Ovary (tissue), 3 donors: ENCODE data around the gene SLFN12.

Experiments used
- POLR2A ChIP-seq: fragments of 450-650 bp; IDR thresholded peaks from one replicate; pipeline ENCODE4 v1.6.1; 2017; ENCODE audit warnings: antibody characterized with exemption, mild to moderate bottlenecking, moderate library complexity
- TF ChIP-seq, protein P1 (sequence below), 3 donors: fragments of 450-650 bp in 2 of 3; fragments of 200-600 bp in 1 of 3; IDR thresholded peaks; one replicate each; pipeline versions ENCODE4 v1.5.1 to v1.8.0; 2016 to 2022; ENCODE audit warnings: antibody characterized with exemption in 3 of 3, mild to moderate bottlenecking in 1 of 3
- donor health status: DM: no; HTN: no; CAD: no.

DNA sequence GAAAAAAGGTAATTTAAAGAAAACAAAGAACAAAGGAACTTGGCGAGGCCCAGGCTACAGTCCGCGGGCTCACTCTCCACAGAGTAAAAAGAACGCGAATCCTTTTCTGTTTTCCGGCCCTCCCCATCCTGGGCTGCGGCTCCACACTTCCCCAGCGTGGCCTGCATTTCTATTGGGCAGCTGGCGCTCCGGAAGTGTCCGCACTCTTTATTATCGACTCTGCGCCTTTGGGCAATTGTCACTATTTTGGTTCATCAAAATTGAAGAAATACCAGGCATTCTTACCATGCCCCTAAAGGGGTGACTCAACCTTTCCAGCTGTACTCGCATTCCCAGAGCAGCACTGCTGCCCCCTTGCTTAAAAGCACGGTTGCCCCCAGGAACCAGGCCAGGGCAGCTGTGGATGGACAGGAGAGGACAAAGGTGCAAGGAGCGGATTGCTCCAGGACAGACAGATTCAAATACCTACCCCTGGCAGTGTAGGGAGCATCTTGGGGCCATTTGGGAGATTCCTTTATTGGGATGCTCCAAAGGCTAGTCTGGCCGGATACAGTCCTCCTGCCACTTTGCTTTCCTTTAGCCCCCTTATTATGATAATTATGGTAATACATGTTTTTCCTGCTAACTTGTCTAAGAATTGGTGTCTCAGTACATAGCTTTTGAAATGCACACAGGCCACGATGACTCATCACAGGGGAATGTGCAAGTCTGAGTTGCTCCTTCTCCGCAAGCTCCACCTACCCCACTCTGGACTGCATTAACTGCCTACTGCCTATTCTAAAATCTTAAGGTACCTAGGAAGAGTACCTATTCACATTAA, 985 bp upstream of the SLFN12 start:
- TF ChIP-seq, protein P1, sequence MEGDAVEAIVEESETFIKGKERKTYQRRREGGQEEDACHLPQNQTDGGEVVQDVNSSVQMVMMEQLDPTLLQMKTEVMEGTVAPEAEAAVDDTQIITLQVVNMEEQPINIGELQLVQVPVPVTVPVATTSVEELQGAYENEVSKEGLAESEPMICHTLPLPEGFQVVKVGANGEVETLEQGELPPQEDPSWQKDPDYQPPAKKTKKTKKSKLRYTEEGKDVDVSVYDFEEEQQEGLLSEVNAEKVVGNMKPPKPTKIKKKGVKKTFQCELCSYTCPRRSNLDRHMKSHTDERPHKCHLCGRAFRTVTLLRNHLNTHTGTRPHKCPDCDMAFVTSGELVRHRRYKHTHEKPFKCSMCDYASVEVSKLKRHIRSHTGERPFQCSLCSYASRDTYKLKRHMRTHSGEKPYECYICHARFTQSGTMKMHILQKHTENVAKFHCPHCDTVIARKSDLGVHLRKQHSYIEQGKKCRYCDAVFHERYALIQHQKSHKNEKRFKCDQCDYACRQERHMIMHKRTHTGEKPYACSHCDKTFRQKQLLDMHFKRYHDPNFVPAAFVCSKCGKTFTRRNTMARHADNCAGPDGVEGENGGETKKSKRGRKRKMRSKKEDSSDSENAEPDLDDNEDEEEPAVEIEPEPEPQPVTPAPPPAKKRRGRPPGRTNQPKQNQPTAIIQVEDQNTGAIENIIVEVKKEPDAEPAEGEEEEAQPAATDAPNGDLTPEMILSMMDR (IDR thresholded peaks at IDR 0.05): no peak
- TF ChIP-seq POLR2A: no peak
